ENCODE results near the gene DNAJA3. TPM values are rescaled to one million over a fixed set of nuclear protein-coding genes. Genes with fewer than 3 reads are reported as not detected.

The DNAJA3 gene
- total and polyA plus RNA-seq, 2 of the 4 experiments (the other 2 are of a cell fraction), result 38.0 to 40.2 TPM

DNA sequence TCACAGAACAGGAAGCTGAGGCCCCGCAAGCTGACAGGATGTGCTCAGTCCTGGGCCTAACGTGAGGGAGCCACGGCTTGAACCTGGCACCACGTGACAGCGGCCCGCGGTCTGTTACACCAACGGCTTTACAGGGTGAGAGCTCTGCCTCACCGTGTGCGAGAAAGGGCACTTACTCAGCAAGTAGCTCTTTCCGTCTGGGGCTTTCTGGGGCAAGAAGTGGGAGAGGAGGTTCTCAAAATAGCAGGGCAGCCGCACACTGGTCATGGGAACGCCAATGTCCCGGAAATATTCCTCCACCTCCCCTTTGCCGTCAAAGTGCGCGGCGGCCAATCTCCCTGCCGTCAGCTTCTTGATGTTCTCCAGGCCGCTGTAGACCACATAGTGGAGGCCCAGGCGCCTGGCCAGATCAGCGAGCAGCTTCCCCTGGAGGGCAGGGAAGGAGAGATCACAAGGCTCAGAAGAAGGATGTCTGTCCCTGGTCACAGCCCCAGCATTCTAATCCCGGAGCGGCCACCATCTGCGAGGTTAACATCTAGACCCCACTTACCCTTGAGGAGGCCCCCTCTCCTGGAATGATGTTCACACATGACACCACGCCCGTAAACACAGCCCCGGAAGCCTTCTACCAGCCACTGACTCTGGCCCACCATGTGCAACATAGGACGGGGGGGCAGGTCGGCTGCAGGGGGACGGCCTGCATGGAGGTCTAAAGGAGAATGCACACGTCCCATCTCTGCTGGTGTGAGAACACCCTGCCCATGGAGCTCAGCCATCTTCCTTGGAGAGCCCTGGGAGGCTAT, 40.5 kb downstream of the DNAJA3 start:
- H3K18ac ChIP-seq (ENCODE audit: low read depth, low read length), result no peak overlapping the region
- POLR2A ChIA-PET (ENCODE audit: unreplicated experiment), result no interaction called here
- peaks cover 9% of the 10 kb centered on the region for H3K9me1 ChIP-seq (ENCODE audit: insufficient read depth, low read length)
- H2AK5ac ChIP-seq (ENCODE audit: low read depth, low read length), result no peak overlapping the region
- H3K79me1 ChIP-seq (ENCODE audit: low read depth in 1 of 2, low read length in 2 of 2), result peaks cover 0 to 18% of the 10 kb centered on the region in 2 experiments; a peak in 1 of 4 replicates
- H4K5ac ChIP-seq (ENCODE audit: low read depth, low read length), result no peak overlapping the region
- H3K4me2 ChIP-seq (ENCODE audit: low read depth, low read length), result no peak overlapping the region
- peaks cover 10% of the 10 kb centered on the region for H3K4me1 ChIP-seq (ENCODE audit: control insufficient read depth, insufficient read depth, low read length)
- BruUV-seq (replicated peaks), result no TSS peak
- H2AFZ ChIP-seq (replicated peaks; ENCODE audit: low read length, poor library complexity), result no peak overlapping the region
- in situ Hi-C loops (cut with MboI; ENCODE audit: low sequenced_read_pairs), result no loop called here
- H4K20me1 ChIP-seq (ENCODE audit: insufficient read depth, low read length), result peaks cover 6% of the 10 kb centered on the region; the same call in 1 of the 2 replicates
- H3K4ac ChIP-seq (ENCODE audit: low read depth, low read length), result no peak overlapping the region
- H3K27me3 ChIP-seq (ENCODE audit: control insufficient read depth, insufficient read depth, low read length), result no peaks in the 10 kb centered on the region
- H3K9me3 ChIP-seq (ENCODE audit: control insufficient read depth, insufficient read depth, low read length), result no peaks in the 10 kb centered on the region
- dilution Hi-C loops (cut with HindIII; ENCODE audit: low sequenced_read_pairs, unreplicated experiment), result no loop called here
- no peak overlapping the region for H2AK9ac ChIP-seq (replicated peaks; ENCODE audit: low read depth, low read length, poor library complexity)
- CTCF ChIA-PET, result interaction anchor here (0.5 kb wide), 1 partner anchor 603 kb away, joined by 3 read pairs; no protein-coding TSS in a partner anchor
- H2BK15ac ChIP-seq (ENCODE audit: low read depth, low read length), result no peak overlapping the region
- no peak for DNase-seq
- H4K8ac ChIP-seq (ENCODE audit: low read depth in 2 of 2, low read length in 2 of 2), result no peak overlapping the region
- H3K9ac ChIP-seq (ENCODE audit: low read depth, low read length), result no peak overlapping the region
- intact Hi-C loops (cut with micrococcal nuclease), result no loop called here
- H4K91ac ChIP-seq (ENCODE audit: insufficient read depth, low read depth, low read length), result no peak overlapping the region; the same call in 1 of the 2 replicates
- no peak overlapping the region for H3K23ac ChIP-seq (ENCODE audit: low read depth, low read length)
- H3K56ac ChIP-seq (ENCODE audit: extremely low read depth, insufficient read depth, low read length), result no peak overlapping the region
- H3K36me3 ChIP-seq (ENCODE audit: control insufficient read depth, insufficient read depth, low read length), result peaks cover 40% of the 10 kb centered on the region
- no peak for ATAC-seq (ENCODE audit: low read depth)
- H2BK5ac ChIP-seq (ENCODE audit: low read depth, low read length, poor library complexity, severe bottlenecking), result no peak overlapping the region
- no peak overlapping the region for H2BK120ac ChIP-seq (ENCODE audit: low read depth, low read length)
- WGBS, 2 experiments (ENCODE audit: extremely low coverage in 2 of 2, insufficient read length in 1 of 2), result 94% methylated on average over 20 of the region's 32 CpGs; no CpG with 5 or more reads in 1 of the 2 experiments
- no peak overlapping the region for H3K14ac ChIP-seq (replicated peaks; ENCODE audit: low read depth, low read length)
- no peak overlapping the region for H3K4me3 ChIP-seq (ENCODE audit: insufficient read depth, low read depth, low read length)
- no peak overlapping the region for H2BK20ac ChIP-seq (ENCODE audit: low read depth, low read length)
- H3K27ac ChIP-seq (ENCODE audit: insufficient read depth, low read length), result no peak overlapping the region
- TF ChIP-seq CHD1 (IDR thresholded peaks at IDR 0.05; ENCODE audit: low read depth, low read length) (no peak), CEBPB (IDR thresholded peaks at IDR 0.05; ENCODE audit: low read depth, low read length) (no peak), RCOR1 (IDR thresholded peaks at IDR 0.05; ENCODE audit: insufficient replicate concordance, low read length) (no peak), FOS (IDR thresholded peaks at IDR 0.05; ENCODE audit: low read depth, low read length) (no peak), NFE2L2 (IDR thresholded peaks at IDR 0.05; ENCODE audit: low read depth, low read length) (no peak), RFX5 (IDR thresholded peaks at IDR 0.05; ENCODE audit: low read depth, low read length) (no peak), BHLHE40 (IDR thresholded peaks at IDR 0.05; ENCODE audit: low read depth, low read length) (no peak), POLR2A (IDR thresholded peaks at IDR 0.05; ENCODE audit: low read depth, low read length) (no peak), MAZ (IDR thresholded peaks at IDR 0.05; ENCODE audit: borderline replicate concordance, low read depth, low read length) (no peak), RAD21 (IDR thresholded peaks at IDR 0.05; ENCODE audit: low read length) (no peak), SMC3 (IDR thresholded peaks at IDR 0.05; ENCODE audit: low read depth, low read length) (no peak), MXI1 (IDR thresholded peaks at IDR 0.05; ENCODE audit: borderline replicate concordance, low read depth, low read length) (no peak)
- TF ChIP-seq, protein P1, sequence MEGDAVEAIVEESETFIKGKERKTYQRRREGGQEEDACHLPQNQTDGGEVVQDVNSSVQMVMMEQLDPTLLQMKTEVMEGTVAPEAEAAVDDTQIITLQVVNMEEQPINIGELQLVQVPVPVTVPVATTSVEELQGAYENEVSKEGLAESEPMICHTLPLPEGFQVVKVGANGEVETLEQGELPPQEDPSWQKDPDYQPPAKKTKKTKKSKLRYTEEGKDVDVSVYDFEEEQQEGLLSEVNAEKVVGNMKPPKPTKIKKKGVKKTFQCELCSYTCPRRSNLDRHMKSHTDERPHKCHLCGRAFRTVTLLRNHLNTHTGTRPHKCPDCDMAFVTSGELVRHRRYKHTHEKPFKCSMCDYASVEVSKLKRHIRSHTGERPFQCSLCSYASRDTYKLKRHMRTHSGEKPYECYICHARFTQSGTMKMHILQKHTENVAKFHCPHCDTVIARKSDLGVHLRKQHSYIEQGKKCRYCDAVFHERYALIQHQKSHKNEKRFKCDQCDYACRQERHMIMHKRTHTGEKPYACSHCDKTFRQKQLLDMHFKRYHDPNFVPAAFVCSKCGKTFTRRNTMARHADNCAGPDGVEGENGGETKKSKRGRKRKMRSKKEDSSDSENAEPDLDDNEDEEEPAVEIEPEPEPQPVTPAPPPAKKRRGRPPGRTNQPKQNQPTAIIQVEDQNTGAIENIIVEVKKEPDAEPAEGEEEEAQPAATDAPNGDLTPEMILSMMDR (conservative IDR thresholded peaks at IDR 0.05; ENCODE audit: low read depth, low read length), result no peak
- TF ChIP-seq, protein P2, sequence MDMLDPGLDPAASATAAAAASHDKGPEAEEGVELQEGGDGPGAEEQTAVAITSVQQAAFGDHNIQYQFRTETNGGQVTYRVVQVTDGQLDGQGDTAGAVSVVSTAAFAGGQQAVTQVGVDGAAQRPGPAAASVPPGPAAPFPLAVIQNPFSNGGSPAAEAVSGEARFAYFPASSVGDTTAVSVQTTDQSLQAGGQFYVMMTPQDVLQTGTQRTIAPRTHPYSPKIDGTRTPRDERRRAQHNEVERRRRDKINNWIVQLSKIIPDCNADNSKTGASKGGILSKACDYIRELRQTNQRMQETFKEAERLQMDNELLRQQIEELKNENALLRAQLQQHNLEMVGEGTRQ (IDR thresholded peaks at IDR 0.05; ENCODE audit: low read depth, low read length), result no peak
- TF ChIP-seq, protein P3, sequence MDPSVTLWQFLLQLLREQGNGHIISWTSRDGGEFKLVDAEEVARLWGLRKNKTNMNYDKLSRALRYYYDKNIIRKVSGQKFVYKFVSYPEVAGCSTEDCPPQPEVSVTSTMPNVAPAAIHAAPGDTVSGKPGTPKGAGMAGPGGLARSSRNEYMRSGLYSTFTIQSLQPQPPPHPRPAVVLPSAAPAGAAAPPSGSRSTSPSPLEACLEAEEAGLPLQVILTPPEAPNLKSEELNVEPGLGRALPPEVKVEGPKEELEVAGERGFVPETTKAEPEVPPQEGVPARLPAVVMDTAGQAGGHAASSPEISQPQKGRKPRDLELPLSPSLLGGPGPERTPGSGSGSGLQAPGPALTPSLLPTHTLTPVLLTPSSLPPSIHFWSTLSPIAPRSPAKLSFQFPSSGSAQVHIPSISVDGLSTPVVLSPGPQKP (IDR thresholded peaks at IDR 0.05; ENCODE audit: borderline replicate concordance, low read depth, low read length), result no peak
